BJ (cell line): ENCODE measurements around the gene RANBP10. TPM values are rescaled to one million over a fixed set of nuclear protein-coding genes. Genes with fewer than 3 reads are reported as not detected.

Source experiments
- CTCF ChIA-PET: fragments of 350-600 bp; formaldehyde crosslinking; extraction: SDS; loops from one replicate; lab custom pipeline; 2021; ENCODE audit warnings: antibody characterized with exemption, inconsistent platforms; lab: Yijun Ruan, JAX
- POLR2A ChIA-PET: fragments of 300-600 bp; sonication (Branson Sonifier 250); formaldehyde crosslinking; extraction: SDS; loops from one replicate; lab custom pipeline; 2021; ENCODE audit warnings: antibody characterized with exemption; lab: Charles Lee
- DNase-seq: peaks from one replicate; pipeline ENCODE4 v3.0.0-alpha.2; 2011; ENCODE audit warnings: low read depth
- H3K27me3 ChIP-seq: 2 replicates; pipeline ENCODE4 v1.6.0; 2011; ENCODE audit warnings: low read length; ENCODE audit not compliant: control insufficient read depth, insufficient read depth
- H3K36me3 ChIP-seq: 2 replicates; pipeline ENCODE4 v1.5.1; 2011; ENCODE audit warnings: low read length; ENCODE audit not compliant: control insufficient read depth, insufficient read depth
- H3K4me3 ChIP-seq: 2 replicates; pipeline ENCODE4 v1.5.1; 2011; ENCODE audit warnings: low read depth, mild to moderate bottlenecking, control low read depth, low read length
- CTCF ChIP-seq: IDR thresholded peaks from 2 replicates; pipeline ENCODE4 v1.5.1; 2011; ENCODE audit warnings: low read depth, mild to moderate bottlenecking, control low read depth, inconsistent platforms, low read length, moderate library complexity; ENCODE audit not compliant: insufficient read depth
- polyA plus RNA-seq: library from polyadenylated mRNA; depleted of rRNA; stranded (reverse); fragments of >200 nt; gene quantifications from 2 replicates; pipeline ENCODE4 v1.2.3, GENCODE V29; 2011

The RANBP10 gene
- polyA plus RNA-seq, 1 experiment, result 17.6 TPM

- H3K4me3 ChIP-seq, result no peak overlapping the region
- ChIA-PET POLR2A (interaction anchor here (0.6 kb wide), 1 partner anchor 11 kb away, joined by 5 read pairs; no protein-coding TSS in a partner anchor), CTCF (interaction anchor here (0.7 to 3.2 kb wide), 14 partner anchors 9 to 1958 kb away, joined by 3 to 17 read pairs (median 4); partner anchors contain the start of genes EDC4 and PSMB10)
- H3K27me3 ChIP-seq, result no peaks in the 10 kb centered on the region
- TF ChIP-seq CTCF, result peak; percentile 43
- no peak for DNase-seq
- H3K36me3 ChIP-seq, result no peaks in the 10 kb centered on the region
Observed at GRCh38 chr16:67844497-67844896, 38.1 kb upstream of the RANBP10 start.

- Histone ChIP-seq H3K36me3 (no peaks in the 10 kb centered on the region), H3K4me3 (peak overlapping the region; percentile 94), H3K27me3 (no peaks in the 10 kb centered on the region)
- POLR2A ChIA-PET, result no interaction called here
- no peak for DNase-seq
- CTCF ChIA-PET, result interaction anchor here (0.5 to 3.2 kb wide), 10 partner anchors 19 to 329 kb away, joined by 3 to 17 read pairs (median 4); partner anchors contain the start of genes EDC4 and PSMB10
- TF ChIP-seq CTCF, result no peak
Observed at GRCh38 chr16:67843343-67843765, 37.0 kb upstream of the RANBP10 start.

GRCh38 chr16:67842509-67843342 lies 36.4 kb upstream of the RANBP10 start:
- peak; percentile 49 for TF ChIP-seq CTCF
- Histone ChIP-seq H3K36me3 (no peaks in the 10 kb centered on the region), H3K4me3 (peak overlapping the region; percentile 94), H3K27me3 (no peaks in the 10 kb centered on the region)
- DNase-seq, result no peak
- CTCF ChIA-PET, result interaction anchor here (0.5 to 3.2 kb wide), 9 partner anchors 19 to 329 kb away, joined by 3 to 17 read pairs (median 3); partner anchors contain the start of gene PSMB10
- POLR2A ChIA-PET, result no interaction called here

GRCh38 chr16:67841816-67842508 lies 35.6 kb upstream of the RANBP10 start, which contains the start of gene THAP11:
THAP11 (plus strand) TSS chr16:67842320; CDS start chr16:67842555, 235 bp downstream.
- POLR2A ChIA-PET, result no interaction called here
- CTCF ChIA-PET, result interaction anchor here (1.1 to 2.6 kb wide), 3 partner anchors 8 to 169 kb away, joined by 3 to 9 read pairs (median 4); partner anchors contain the start of gene NRN1L
- peak; percentile 92 for TF ChIP-seq CTCF

More at GRCh38 chr16:67841816-67842508, 35.6 kb upstream of the RANBP10 start, which contains the start of gene THAP11:
- Histone ChIP-seq H3K4me3 (peak within 1 kb of the TSS; percentile 94), H3K27me3 (no peaks in the 10 kb centered on the region), H3K36me3 (no peaks in the 10 kb centered on the region)
- DNase-seq, result peak; percentile 40
